SK-N-MC (cell line): Measurements from ENCODE around the gene RAB40AL.

ENCODE experiments used
- EZH2 ChIP-seq: fragments of 200-600 bp; sonication (generic); IDR thresholded peaks from one replicate; pipeline ENCODE4 v1.6.1; 2017; ENCODE audit warnings: antibody characterized with exemption
- FOXP2 ChIP-seq: optimal IDR thresholded peaks from 2 replicates; pipeline ENCODE3; 2011; ENCODE audit warnings: mild to moderate bottlenecking, moderate library complexity; ENCODE audit not compliant: insufficient read depth; ENCODE audit errors: extremely low read length, control extremely low read depth
- POLR2AphosphoS5 ChIP-seq: IDR thresholded peaks from 2 replicates; pipeline ENCODE4 v1.6.1; 2012; ENCODE audit warnings: mild to moderate bottlenecking, low read depth, low read length, borderline replicate concordance

DNA sequence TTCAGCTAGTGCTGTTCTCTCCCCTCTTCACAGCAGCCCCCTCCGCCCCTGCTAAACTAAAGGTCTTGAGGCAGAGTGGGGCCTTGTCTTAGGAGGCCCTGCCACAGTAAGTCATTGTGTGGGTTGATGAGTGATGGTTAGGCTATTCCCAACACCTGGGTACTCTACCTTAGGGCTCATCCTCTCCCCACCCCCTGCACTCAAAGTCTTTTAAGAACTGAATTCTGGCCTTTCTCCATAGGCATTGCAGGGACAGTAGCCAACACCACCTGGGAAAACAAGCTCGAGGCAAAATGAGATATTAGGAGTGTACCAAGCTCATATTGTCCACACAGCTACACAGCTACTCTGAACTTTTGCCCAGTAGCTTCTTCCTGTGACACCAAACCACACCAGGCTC lies 42.5 kb downstream of the RAB40AL start:
- no peak for TF ChIP-seq FOXP2
- TF ChIP-seq POLR2AphosphoS5 = no peak
- no peak for TF ChIP-seq EZH2
